GM18861 (cell line): ENCODE measurements around the gene SRD5A1.

Experiments
- ATAC-seq: cut with Tn5 transposase; IDR thresholded peaks from one replicate; pipeline ENCODE4 v1.9.1; 2021; ENCODE audit not compliant: unreplicated experiment

The SRD5A1 gene

DNA sequence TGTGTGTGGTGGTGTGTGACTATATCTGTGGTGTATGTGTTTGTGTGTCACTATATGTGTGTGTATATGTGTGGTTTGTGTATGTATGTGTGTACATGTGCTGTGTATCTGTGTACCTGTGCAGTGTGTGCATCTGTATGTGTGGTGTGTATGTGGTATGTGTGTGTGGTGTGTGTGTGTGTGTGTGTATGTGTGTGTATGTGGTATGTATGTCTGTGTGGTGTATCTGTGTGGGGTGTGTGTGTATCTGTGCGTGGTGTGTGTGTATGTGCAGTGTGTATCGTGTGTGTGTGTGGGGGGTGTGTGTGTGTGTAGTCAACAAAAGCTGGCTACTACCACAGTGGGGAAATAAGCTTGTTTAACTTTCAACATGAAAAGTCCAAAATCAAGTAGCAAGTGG lies 48.4 kb downstream of the SRD5A1 start:
- no peak for ATAC-seq

DNA sequence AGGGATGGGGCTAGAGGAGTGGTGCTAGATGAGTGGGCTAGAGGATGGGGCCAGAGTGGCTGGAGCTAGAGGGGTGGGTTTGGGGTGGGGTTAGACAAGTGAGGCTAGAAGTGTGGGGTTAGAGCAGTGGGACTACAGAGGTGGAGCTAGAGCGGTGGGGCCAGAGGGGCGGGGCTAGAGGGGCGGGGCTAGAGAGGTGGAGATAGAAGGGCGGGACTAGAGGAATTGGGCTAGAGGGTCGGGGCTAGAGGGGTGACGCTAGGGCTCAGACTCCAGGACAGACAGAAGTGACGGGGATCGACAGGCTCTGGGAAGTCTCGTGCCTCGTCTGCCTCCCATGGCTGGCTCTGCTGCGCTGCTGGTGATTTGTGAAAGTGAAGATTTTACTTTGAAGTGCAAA lies 49.0 kb downstream of the SRD5A1 start:
- ATAC-seq: no peak

GRCh38 chr5:6683241-6683640 lies 50.0 kb downstream of the SRD5A1 start:
- no peak for ATAC-seq

GRCh38 chr5:6684075-6684474 lies 50.8 kb downstream of the SRD5A1 start:
- no peak for ATAC-seq

- no peak for ATAC-seq
Measured at GRCh38 chr5:6686501-6686900, 53.3 kb downstream of the SRD5A1 start.

GRCh38 chr5:6686915-6687409 lies 53.7 kb downstream of the SRD5A1 start:
- no peak for ATAC-seq

- no peak for ATAC-seq
Measured at GRCh38 chr5:6687505-6687904, 54.3 kb downstream of the SRD5A1 start.

DNA sequence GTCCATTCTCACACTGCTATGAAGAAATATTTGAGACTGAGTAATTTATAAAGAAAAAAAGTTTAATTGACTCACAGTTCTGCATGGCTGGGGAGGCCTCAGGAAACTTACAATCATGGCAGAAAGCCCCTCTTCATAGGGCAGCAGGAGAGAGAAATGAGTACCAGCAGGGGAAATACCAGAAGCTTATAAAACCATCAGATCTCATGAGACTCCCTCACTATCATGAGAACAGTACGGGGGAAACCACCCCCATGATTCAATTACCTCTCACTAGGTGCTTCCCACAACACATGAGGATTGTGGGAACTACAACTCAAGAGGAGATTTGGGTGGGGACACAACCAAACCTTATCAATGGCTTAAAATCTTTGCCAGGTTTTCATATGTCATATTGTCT lies 59.7 kb downstream of the SRD5A1 start:
- no peak for ATAC-seq

DNA sequence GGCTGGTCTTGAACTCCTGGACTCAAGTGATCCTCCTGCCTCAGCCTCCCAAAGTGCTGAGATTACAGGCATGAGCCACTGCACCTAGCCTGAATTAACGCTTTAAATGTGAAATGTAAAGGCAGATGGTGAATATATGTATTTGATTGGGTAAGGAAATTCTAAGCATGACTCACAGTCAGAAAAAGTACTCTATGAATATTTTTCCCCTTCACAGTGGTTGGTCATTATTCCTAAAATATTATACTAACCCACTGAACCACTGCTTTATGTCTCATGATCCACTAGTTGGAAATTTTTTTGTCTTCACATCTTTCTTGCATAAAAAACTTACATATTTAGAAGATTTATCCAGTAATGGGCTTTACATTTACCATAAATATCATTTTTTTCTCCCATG lies 65.5 kb downstream of the SRD5A1 start:
- no peak for ATAC-seq

- no peak for ATAC-seq
Measured at GRCh38 chr5:6699357-6699756, 66.1 kb downstream of the SRD5A1 start.

DNA sequence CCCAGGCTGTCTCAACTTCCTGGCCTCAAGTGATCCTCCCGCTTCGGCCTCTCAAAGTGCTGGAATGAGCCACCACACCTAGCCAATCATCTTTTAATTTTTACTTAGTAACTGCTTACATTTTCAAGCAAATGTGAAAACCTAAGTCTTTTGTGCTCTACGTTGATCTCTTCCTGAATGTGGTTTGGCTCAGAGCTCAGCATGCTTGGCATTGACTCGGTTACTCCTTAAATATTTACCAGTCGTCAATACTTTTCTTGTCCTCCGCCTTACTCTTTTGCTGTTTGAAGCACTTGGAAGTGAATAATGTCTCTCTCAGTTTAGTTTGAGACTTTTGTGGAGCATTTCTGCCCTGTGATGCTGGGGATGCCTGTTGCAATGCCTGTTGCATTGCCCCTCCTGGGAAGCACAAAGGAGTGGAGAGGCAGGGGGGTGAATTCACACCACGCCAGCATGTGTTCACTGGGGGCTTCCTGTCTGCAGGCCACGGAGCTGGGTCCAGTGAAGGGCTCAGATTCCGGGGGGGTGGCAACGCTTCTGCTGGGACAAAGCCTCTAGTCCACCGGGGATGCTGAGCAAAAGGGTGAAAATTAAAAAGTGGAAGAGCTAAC lies 66.9 kb downstream of the SRD5A1 start:
- ATAC-seq: no peak

DNA sequence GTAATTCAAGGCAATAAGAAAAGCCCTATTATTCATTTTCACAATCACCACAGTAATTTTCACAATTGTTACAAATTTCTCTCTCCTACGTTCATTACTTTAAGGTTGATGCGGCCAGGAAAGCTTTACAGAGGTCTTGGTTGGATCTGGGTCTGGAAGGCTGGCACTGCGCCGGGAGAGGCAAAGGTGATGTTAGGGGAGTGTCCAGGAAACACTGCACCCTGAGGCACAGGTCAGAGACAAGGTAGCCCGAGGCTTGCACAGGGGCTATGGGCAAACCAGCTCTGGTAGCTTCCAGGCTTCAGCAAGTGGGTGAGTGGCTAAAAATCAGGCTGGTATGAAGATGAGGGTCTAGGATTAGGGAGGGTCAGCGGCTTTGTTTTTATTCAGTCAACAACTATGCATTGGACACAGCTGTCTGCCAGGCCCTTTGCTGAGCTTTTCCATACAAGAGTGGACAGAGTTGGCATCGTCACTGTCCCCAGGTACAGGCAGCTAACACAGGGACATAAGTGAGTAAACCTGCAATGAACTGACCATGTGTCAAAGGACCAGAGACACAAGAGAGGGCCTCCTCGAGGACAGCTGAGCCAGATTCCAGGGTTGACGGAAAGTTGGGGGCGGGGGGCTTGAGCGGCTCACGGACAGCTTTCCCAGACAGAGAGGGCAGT lies 67.6 kb downstream of the SRD5A1 start:
- ATAC-seq: no peak

- no peak for ATAC-seq
Measured at GRCh38 chr5:6701491-6701890, 68.3 kb downstream of the SRD5A1 start.

GRCh38 chr5:6702633-6703032 lies 69.4 kb downstream of the SRD5A1 start:
- no peak for ATAC-seq

- ATAC-seq: no peak
Measured at GRCh38 chr5:6703806-6704205, 70.6 kb downstream of the SRD5A1 start.

DNA sequence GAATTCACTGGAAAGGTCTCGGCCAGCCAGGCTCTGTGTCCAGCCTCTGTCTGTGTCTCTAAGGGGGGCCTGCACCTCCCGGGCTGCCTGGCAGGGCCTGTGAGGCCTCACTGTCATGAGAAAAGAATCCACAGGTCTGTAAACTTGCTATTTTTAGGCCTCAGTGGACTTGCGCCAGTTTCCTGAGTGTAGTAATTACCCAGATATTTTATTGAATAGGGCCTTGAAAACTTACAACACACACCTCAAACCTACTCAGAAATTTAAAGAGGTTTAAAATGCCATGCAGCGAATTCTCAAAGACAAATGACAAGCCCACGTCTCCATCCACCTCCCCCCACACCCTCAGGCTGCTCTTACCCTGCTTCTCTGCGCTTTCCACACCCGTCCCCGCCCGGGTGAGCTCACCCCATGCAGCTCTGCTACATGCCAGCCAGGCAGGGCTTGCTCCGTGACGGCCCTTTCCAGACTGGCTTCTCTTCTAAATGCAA lies 71.2 kb downstream of the SRD5A1 start:
- ATAC-seq: no peak

GRCh38 chr5:6705088-6705487 lies 71.8 kb downstream of the SRD5A1 start:
- peak; percentile 59 for ATAC-seq

- no peak for ATAC-seq
Measured at GRCh38 chr5:6705959-6706358, 72.7 kb downstream of the SRD5A1 start.

GRCh38 chr5:6707852-6708251 lies 74.6 kb downstream of the SRD5A1 start:
- ATAC-seq: no peak

DNA sequence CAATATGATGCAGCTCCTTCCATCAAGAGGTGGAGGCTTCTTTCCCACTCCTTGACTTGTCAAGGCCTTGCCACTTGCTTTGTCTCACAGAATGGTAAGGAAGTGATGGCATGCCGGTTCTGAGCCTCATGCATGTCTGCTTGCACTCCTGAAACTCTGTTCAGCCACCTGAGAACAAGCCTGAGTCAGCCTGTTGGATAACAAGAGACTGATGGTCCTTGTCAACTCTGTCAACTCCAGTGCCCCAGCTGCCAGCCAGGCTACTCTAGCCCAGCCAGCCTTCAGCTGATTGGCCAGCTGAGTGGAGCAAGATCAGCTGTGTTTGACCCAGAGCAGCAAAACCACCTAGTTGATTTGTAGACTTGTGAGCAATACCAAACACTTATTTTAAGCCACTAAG lies 75.6 kb downstream of the SRD5A1 start:
- ATAC-seq: no peak

DNA sequence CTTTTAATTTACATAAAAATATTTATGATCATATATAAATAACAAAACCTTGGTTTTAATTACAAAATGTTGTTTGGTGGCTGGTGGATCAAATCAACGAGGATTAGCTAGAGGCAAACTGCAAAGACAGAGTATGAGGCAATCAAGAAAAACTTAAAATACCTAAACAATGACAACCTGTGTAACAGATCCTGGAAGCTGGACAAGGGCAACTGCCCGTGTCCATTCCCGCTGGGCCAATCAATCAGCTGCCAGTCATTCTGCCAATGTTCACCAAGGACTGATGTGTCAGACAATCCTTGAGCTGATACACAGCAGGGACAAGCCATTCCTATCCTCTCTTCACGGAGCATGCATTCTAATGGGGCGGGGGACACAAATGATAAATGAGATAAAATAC lies 76.8 kb downstream of the SRD5A1 start:
- no peak for ATAC-seq

GRCh38 chr5:6710551-6711318 lies 77.5 kb downstream of the SRD5A1 start:
- ATAC-seq: no peak
